ENCODE measurements around the gene FARS2.

The FARS2 gene

GRCh38 chr6:5351552-5352210, 90.4 kb downstream of the FARS2 start:
- Histone ChIP-seq H3K36me3 (no peaks in the 10 kb centered on the region), H3K9ac (no peak overlapping the region)

DNA sequence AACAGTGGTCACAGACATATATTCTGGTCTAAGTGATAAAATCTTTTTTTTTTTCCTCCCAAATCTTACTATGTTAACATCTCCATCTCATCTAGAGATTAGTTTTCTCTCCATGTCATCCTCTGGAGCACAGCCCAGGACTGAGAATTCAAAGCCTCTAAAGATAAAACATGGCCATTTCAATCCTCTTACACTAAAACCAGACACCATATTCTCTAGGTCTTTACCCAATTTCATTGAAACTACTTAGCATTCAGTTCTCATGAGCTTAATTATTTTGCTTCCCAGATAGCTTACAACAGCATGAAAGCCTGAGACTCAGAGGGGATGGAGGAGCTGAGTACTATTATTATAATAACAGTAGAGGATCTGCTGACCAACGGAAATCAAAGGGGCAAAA, 92.7 kb downstream of the FARS2 start:
- Histone ChIP-seq H3K27ac (no peak overlapping the region), H3K27me3 (no peaks in the 10 kb centered on the region), H3K4me2 (no peak overlapping the region), H3K9ac (no peak overlapping the region), H3K4me1 (no peaks in the 10 kb centered on the region), H4K20me1 (no peaks in the 10 kb centered on the region), H3K36me3 (no peaks in the 10 kb centered on the region), H3K4me3 (no peak overlapping the region), H3K9me3 (no peaks in the 10 kb centered on the region)
- TF ChIP-seq Cebpa-rat (IDR thresholded peaks at IDR 0.05) = no peak

More at GRCh38 chr6:5351552-5352210, 90.4 kb downstream of the FARS2 start:
- Histone ChIP-seq H4K20me1 (no peaks in the 10 kb centered on the region), H3K27ac (no peak overlapping the region), H3K4me1 (no peaks in the 10 kb centered on the region), H3K27me3 (no peaks in the 10 kb centered on the region), H3K9me3 (no peaks in the 10 kb centered on the region), H3K4me2 (no peak overlapping the region), H3K4me3 (no peak overlapping the region)
- TF ChIP-seq Cebpa-rat (IDR thresholded peaks at IDR 0.05) = peak; percentile 60; the same call in 1 of the 2 replicates

- TF ChIP-seq Cebpa-rat (IDR thresholded peaks at IDR 0.05) = no peak
- no peak overlapping the region for H3K27ac ChIP-seq
- no peaks in the 10 kb centered on the region for H3K9me3 ChIP-seq
- no peak overlapping the region for H3K4me2 ChIP-seq
- H3K4me1 ChIP-seq = no peaks in the 10 kb centered on the region
- H4K20me1 ChIP-seq = no peaks in the 10 kb centered on the region
- H3K27me3 ChIP-seq = no peaks in the 10 kb centered on the region
- H3K4me3 ChIP-seq = no peak overlapping the region
- H3K36me3 ChIP-seq = no peaks in the 10 kb centered on the region
- H3K9ac ChIP-seq = no peak overlapping the region
Measured at GRCh38 chr6:5357486-5357885, 96.2 kb downstream of the FARS2 start.

GRCh38 chr6:5359417-5359816, 98.1 kb downstream of the FARS2 start:
- TF ChIP-seq Cebpa-rat (IDR thresholded peaks at IDR 0.05) = no peak

DNA sequence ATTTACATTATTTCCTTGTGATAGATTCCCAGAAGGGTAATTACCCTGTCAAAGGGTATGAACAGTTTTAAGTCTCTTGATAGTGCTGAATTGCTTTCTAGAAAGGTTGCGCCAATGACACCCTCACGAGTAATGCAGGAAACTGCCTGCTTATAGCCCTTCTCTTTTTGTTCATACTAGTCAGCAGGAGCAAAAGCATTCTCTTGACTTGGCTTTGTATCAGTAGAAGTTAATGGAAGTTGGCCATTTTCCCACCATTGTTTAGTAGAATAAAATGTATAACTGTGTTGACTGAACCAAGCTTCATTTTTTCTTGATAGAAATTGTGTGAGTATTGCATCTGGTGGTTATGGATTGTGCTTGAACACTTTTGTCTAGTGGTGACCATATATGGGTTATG, 100.1 kb downstream of the FARS2 start:
- no peaks in the 10 kb centered on the region for H3K9me3 ChIP-seq
- H3K4me1 ChIP-seq = no peaks in the 10 kb centered on the region
- H3K27me3 ChIP-seq = no peaks in the 10 kb centered on the region
- no peak overlapping the region for H3K27ac ChIP-seq
- no peak overlapping the region for H3K4me3 ChIP-seq
- no peak for TF ChIP-seq Cebpa-rat (IDR thresholded peaks at IDR 0.05)
- no peaks in the 10 kb centered on the region for H4K20me1 ChIP-seq
- H3K36me3 ChIP-seq = no peaks in the 10 kb centered on the region
- no peak overlapping the region for H3K4me2 ChIP-seq
- no peak overlapping the region for H3K9ac ChIP-seq

More at GRCh38 chr6:5359417-5359816, 98.1 kb downstream of the FARS2 start:
- H3K27ac ChIP-seq = no peak overlapping the region
- no peaks in the 10 kb centered on the region for H3K36me3 ChIP-seq
- H3K9ac ChIP-seq = no peak overlapping the region
- no peak overlapping the region for H3K4me2 ChIP-seq
- no peaks in the 10 kb centered on the region for H3K27me3 ChIP-seq
- H3K9me3 ChIP-seq = no peaks in the 10 kb centered on the region
- no peak overlapping the region for H3K4me3 ChIP-seq
- no peaks in the 10 kb centered on the region for H3K4me1 ChIP-seq
- H4K20me1 ChIP-seq = no peaks in the 10 kb centered on the region

GRCh38 chr6:5365436-5366195, 104.3 kb downstream of the FARS2 start:
- H4K20me1 ChIP-seq = no peaks in the 10 kb centered on the region
- no peak overlapping the region for H3K9ac ChIP-seq
- H3K4me2 ChIP-seq = no peak overlapping the region
- no peaks in the 10 kb centered on the region for H3K4me1 ChIP-seq
- H3K9me3 ChIP-seq = no peaks in the 10 kb centered on the region
- no peak for TF ChIP-seq Cebpa-rat (IDR thresholded peaks at IDR 0.05)
- H3K36me3 ChIP-seq = peaks cover 15% of the 10 kb centered on the region
- H3K4me3 ChIP-seq = no peak overlapping the region
- no peak overlapping the region for H3K27ac ChIP-seq
- no peaks in the 10 kb centered on the region for H3K27me3 ChIP-seq

- no peak overlapping the region for H3K9ac ChIP-seq
- no peaks in the 10 kb centered on the region for H3K27me3 ChIP-seq
- H3K36me3 ChIP-seq = peaks cover 15% of the 10 kb centered on the region
- no peak overlapping the region for H3K27ac ChIP-seq
- no peak overlapping the region for H3K4me2 ChIP-seq
- no peaks in the 10 kb centered on the region for H3K9me3 ChIP-seq
- H3K4me3 ChIP-seq = no peak overlapping the region
- no peaks in the 10 kb centered on the region for H4K20me1 ChIP-seq
- TF ChIP-seq Cebpa-rat (IDR thresholded peaks at IDR 0.05) = no peak
- H3K4me1 ChIP-seq = no peaks in the 10 kb centered on the region
Measured at GRCh38 chr6:5366941-5367340, 105.6 kb downstream of the FARS2 start.

DNA sequence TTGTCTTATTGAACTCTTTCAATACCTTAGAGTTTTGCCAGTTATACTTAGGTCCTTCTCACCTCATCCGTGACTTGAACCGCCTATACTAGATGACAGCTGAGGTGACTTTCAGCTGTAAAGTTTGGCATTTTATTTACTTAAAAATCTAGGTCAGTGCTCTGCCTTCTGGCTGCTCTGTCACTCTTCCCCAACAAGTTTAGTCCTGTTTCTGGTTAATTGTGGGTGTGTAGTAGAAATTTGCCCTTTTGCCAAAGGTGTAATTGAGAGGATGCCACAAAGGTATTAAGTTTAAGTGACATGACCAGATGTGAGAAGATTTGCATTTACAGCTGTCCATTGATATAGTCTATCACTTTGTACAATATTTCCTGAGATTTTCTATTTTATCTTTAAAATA, 106.2 kb downstream of the FARS2 start:
- H3K4me2 ChIP-seq = no peak overlapping the region
- no peaks in the 10 kb centered on the region for H4K20me1 ChIP-seq
- no peak overlapping the region for H3K9ac ChIP-seq
- no peaks in the 10 kb centered on the region for H3K27me3 ChIP-seq
- H3K27ac ChIP-seq = no peak overlapping the region
- H3K9me3 ChIP-seq = no peaks in the 10 kb centered on the region
- no peak for TF ChIP-seq Cebpa-rat (IDR thresholded peaks at IDR 0.05)
- peaks cover 15% of the 10 kb centered on the region for H3K36me3 ChIP-seq
- no peaks in the 10 kb centered on the region for H3K4me1 ChIP-seq
- H3K4me3 ChIP-seq = no peak overlapping the region

- Histone ChIP-seq H3K4me1 (no peaks in the 10 kb centered on the region), H3K4me3 (no peak overlapping the region), H3K4me2 (no peak overlapping the region), H4K20me1 (no peaks in the 10 kb centered on the region), H3K27ac (no peak overlapping the region), H3K9me3 (no peaks in the 10 kb centered on the region), H3K36me3 (peaks cover 12% of the 10 kb centered on the region), H3K27me3 (no peaks in the 10 kb centered on the region), H3K9ac (no peak overlapping the region)
- TF ChIP-seq Cebpa-rat (IDR thresholded peaks at IDR 0.05) = no peak
Measured at GRCh38 chr6:5373430-5373829, 112.1 kb downstream of the FARS2 start.

- no peak overlapping the region for H3K27ac ChIP-seq
- no peaks in the 10 kb centered on the region for H3K36me3 ChIP-seq
- no peak overlapping the region for H3K4me3 ChIP-seq
- no peaks in the 10 kb centered on the region for H3K4me1 ChIP-seq
- H3K9ac ChIP-seq = no peak overlapping the region
- no peak overlapping the region for H3K4me2 ChIP-seq
- no peaks in the 10 kb centered on the region for H4K20me1 ChIP-seq
- H3K27me3 ChIP-seq = no peaks in the 10 kb centered on the region
- TF ChIP-seq Cebpa-rat (IDR thresholded peaks at IDR 0.05) = no peak
- H3K9me3 ChIP-seq = no peaks in the 10 kb centered on the region
Measured at GRCh38 chr6:5378331-5378730, 117.0 kb downstream of the FARS2 start.

Data from BLaER1 (cell line).